ENCODE results near the gene IL23A. TPM values are rescaled to one million over a fixed set of nuclear protein-coding genes. Genes with fewer than 3 reads are reported as not detected.
"Not testable (repeated sequence)": the region's sequence is repeated elsewhere in the genome, so short reads cannot be mapped to it uniquely, and the experiment has no call there.

Gene IL23A
- total RNA-seq, 1 experiment from 2014 or later: not detected

DNA sequence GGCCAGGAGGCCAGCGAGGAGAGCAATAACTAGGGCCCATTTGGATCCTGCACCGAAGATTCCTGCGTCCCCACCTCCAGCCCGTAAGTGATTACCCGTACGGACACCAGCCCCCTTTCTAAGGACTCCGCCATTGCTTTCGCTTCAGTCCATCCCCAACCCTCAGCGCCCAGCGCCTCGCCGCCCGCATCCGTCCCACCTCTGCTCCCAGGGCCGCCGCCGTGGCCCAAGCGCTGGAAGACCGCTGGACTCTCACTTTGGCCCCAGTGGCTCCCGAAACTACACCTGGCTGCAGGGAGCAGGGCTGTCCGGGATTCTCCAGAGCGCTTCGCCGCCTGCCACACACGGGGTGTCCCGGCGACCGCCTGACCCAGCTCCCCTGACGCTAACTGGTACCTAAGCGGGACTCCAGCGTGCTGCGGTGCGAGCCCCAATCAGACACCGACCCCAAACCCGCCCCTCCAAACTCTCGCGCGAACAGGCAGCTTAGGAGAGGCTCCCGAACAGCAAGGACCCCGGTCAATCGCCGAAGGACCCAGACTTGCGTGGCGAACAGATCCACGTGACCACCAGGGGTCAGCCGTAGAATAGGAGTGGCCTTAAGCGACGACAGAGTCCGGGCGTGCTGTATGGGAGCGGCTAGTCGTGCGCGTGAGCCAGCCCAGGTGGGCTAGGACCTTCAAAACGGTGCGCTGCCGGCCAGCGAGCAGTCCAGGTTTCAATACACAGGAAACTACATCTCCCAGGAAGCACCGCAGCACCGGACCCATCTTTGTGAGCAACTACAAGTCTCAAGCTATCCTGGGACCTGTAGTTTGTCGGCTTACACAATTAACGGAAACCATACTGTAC is 22.8 kb upstream of the IL23A start, which contains the start of gene CNPY2:
TSS of gene CNPY2 (minus strand) at position 367 of the 852 bp plus-strand sequence. CDS start 771 bp downstream, outside the sequence.
- H3K36me3 ChIP-seq: peaks cover 30% of the 10 kb centered on the region
- H3K4me3 ChIP-seq: peak within 1 kb of the TSS; percentile 87
- DNase-seq: peak; percentile 98
- H3K9me3 ChIP-seq: no peaks in the 10 kb centered on the region
- no peaks in the 10 kb centered on the region for H3K27me3 ChIP-seq

GRCh38 chr12:56317675-56318074 is 21.0 kb upstream of the IL23A start:
- Histone ChIP-seq H3K27me3 (no peaks in the 10 kb centered on the region), H3K4me3 (no peak overlapping the region), H3K36me3 (peaks cover 24% of the 10 kb centered on the region), H3K9me3 (no peaks in the 10 kb centered on the region)
- DNase-seq: no peak

- Histone ChIP-seq H3K4me3 (no peak overlapping the region), H3K9me3 (no peaks in the 10 kb centered on the region), H3K27me3 (no peaks in the 10 kb centered on the region), H3K36me3 (peaks cover 10% of the 10 kb centered on the region)
- DNase-seq: no peak
Measured at GRCh38 chr12:56321027-56321426, 17.7 kb upstream of the IL23A start.

- not testable (repeated sequence) for H3K4me3 ChIP-seq, DNase-seq, H3K27me3 ChIP-seq, H3K9me3 ChIP-seq
- H3K36me3 ChIP-seq: peaks cover 16% of the 10 kb centered on the region
Measured at GRCh38 chr12:56321610-56322009, 17.1 kb upstream of the IL23A start.

GRCh38 chr12:56324206-56324605 is 14.5 kb upstream of the IL23A start:
- H3K36me3 ChIP-seq: peaks cover 16% of the 10 kb centered on the region
- no peaks in the 10 kb centered on the region for H3K27me3 ChIP-seq
- DNase-seq: no peak
- H3K9me3 ChIP-seq: no peaks in the 10 kb centered on the region
- no peak overlapping the region for H3K4me3 ChIP-seq

DNA sequence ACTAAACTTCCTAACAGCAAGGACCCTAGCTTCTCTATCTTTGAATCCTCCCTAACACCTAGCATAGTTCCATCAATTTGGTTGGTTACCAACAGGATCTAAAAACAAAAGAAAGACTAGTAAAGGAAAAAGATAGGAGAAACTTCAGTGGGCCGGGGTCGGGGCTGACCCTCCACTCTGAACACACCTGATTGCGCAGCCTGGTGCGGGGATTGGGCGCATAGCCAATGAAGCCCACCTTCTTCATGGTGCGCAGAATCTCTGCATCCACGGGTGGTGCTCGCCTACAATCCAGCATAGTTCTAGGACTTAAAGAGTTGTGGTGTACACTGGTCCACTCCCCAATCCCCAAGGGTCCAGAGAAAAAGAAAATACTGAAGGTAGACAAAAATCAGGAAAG is 12.6 kb upstream of the IL23A start:
- no peak for DNase-seq
- Histone ChIP-seq H3K36me3 (peaks cover 13% of the 10 kb centered on the region), H3K27me3 (no peaks in the 10 kb centered on the region), H3K4me3 (no peak overlapping the region), H3K9me3 (no peaks in the 10 kb centered on the region)

GRCh38 chr12:56326533-56326932 is 12.2 kb upstream of the IL23A start:
- peak; percentile 8 for DNase-seq
- Histone ChIP-seq H3K36me3 (peaks cover 13% of the 10 kb centered on the region), H3K9me3 (no peaks in the 10 kb centered on the region)

DNA sequence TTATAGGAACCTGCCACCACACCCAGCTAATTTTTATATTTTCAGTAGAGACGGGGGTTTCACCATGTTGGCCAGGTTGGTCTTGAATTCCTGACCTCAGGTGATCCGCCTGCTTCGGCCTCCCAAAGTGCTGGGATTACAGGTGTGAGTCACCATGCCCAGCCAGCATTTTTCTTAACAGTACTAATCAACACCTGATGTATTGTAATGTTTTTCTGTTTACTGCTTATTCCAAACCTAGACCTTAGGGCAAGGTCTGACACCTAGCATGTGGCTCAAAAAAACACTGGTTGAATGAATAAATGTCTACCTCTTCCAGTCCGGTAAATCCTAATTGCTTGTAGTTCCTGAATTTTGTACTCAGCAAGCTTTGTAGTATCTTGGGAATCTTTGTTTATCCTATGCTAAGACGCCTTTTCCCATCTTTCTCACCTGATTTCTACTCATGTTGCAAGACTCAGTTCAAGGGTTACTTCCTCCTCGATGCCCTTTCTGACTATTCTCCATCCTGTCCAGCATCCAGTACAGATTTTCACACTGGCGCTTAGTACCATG is 7.7 kb upstream of the IL23A start:
- Histone ChIP-seq H3K4me3 (no peak overlapping the region), H3K36me3 (peaks cover 8% of the 10 kb centered on the region), H3K9me3 (no peaks in the 10 kb centered on the region), H3K27me3 (no peaks in the 10 kb centered on the region)
- DNase-seq: no peak

More at GRCh38 chr12:56326533-56326932, 12.2 kb upstream of the IL23A start:
- no peak overlapping the region for H3K4me3 ChIP-seq
- no peaks in the 10 kb centered on the region for H3K27me3 ChIP-seq

GRCh38 chr12:56332512-56333196 is 6.0 kb upstream of the IL23A start:
- no peaks in the 10 kb centered on the region for H3K9me3 ChIP-seq
- H3K27me3 ChIP-seq: no peaks in the 10 kb centered on the region
- H3K4me3 ChIP-seq: peak overlapping the region; percentile 62
- H3K36me3 ChIP-seq: peaks cover 2% of the 10 kb centered on the region; the same call in 1 of the 2 replicates
- no peak for DNase-seq

DNA sequence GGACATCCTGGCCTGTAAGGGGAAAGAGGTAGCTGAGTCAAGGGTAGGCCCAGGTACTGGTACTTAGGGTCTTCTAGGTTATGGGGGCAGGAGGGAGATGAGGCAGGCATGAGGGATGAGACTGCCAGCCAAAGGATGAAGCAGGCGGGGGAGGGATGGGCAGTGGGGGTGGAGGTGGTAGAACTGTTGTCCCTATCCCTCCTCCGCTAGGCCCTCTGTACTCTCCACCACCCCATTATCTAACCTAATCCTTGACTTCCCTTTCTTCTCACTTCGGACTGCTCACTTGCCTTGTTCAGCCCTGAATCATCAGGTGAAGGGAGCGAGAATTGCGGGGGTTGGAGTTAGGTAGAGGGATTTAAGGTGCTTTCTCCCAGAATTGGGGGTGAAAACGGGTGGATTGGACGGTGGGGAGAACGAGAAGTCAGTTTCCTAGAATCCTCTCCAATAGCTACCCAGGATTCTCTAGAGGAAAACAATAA is 5.4 kb upstream of the IL23A start:
- no peak for DNase-seq
- H3K36me3 ChIP-seq: peaks cover 2% of the 10 kb centered on the region; the same call in 1 of the 2 replicates
- H3K9me3 ChIP-seq: no peaks in the 10 kb centered on the region
- no peaks in the 10 kb centered on the region for H3K27me3 ChIP-seq
- peak overlapping the region; percentile 62 for H3K4me3 ChIP-seq

DNA sequence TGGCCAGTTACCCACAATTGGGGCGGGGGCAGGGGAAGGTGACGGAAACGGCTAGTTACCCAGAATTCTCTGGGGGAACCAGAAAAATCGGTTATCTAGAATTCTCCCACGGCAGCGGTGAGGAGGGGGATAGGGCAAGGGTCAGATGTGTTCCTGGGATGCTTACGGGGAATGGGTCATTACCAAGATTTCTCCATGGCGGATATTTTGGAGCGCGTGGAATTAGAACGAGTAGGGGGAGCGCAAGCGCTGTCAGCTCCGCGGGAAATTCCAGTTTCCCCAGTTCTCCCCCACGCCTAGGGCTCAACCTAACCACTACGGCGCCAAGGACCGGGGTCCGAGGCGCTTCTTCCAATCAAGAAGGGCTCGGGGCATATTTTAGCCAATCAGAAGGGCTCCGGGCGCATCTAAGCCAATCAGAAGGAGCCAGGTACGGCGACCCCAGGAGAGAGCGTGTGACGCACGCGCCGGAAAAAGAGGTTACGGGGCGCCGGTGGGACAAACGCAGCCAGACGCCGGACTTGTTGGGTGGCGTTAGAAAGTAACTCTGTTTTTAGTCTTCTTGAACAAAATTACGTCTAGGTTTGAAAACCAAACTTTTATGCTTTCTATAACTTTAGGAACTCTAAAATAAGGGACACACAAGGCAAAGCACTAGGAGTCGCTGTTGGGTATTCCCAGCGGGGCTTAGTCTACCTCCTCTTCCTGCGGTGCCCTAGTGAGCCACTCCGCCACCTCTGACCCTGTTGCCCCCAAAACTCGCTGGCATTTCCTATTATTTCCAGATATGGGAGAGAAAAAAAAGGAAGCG is 4.8 kb upstream of the IL23A start, which contains the start of gene PAN2:
TSS of gene PAN2 (minus strand) at position 322 of the 811 bp plus-strand sequence. CDS start 906 bp downstream, outside the sequence.
- peak; percentile 97 for DNase-seq
- Histone ChIP-seq H3K9me3 (no peaks in the 10 kb centered on the region), H3K36me3 (0 out of 2 replicates have a peak, but pooled peaks cover 2% of the 10 kb centered on the region), H3K27me3 (no peaks in the 10 kb centered on the region), H3K4me3 (peak within 1 kb of the TSS; percentile 62)

DNA sequence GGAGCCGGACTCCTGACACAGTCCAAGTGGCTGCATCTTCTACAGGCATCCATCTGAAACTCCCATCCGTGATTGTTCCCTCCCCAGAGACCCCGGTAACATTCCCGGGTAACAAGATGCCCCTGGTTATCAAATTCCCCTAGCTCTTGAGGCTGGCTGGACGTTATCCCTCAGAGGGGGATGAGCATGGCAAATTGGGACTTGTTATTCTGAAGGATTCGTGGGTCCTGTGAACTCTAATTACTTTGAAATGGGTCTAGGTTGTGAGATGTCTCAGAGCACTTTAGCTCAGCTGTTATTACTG is 4.2 kb upstream of the IL23A start:
- Histone ChIP-seq H3K4me3 (peak overlapping the region; percentile 62), H3K27me3 (no peaks in the 10 kb centered on the region), H3K36me3 (0 out of 2 replicates have a peak, but pooled peaks cover 2% of the 10 kb centered on the region), H3K9me3 (no peaks in the 10 kb centered on the region)
- DNase-seq: no peak

- H3K36me3 ChIP-seq, H3K9me3 ChIP-seq, H3K27me3 ChIP-seq, DNase-seq, H3K4me3 ChIP-seq: not testable (repeated sequence)
Measured at GRCh38 chr12:56335527-56335926, 3.2 kb upstream of the IL23A start.

GRCh38 chr12:56336361-56337167 is 2.1 kb upstream of the IL23A start:
- no peak for DNase-seq
- no peaks in the 10 kb centered on the region for H3K9me3 ChIP-seq
- no peaks in the 10 kb centered on the region for H3K27me3 ChIP-seq
- H3K4me3 ChIP-seq: no peak overlapping the region
- H3K36me3 ChIP-seq: 0 out of 2 replicates have a peak, but pooled peaks cover 2% of the 10 kb centered on the region

GRCh38 chr12:56337753-56338251 is 882 bp upstream of the IL23A start:
- no peak overlapping the region for H3K4me3 ChIP-seq
- no peaks in the 10 kb centered on the region for H3K27me3 ChIP-seq
- no peak for DNase-seq
- 0 out of 2 replicates have a peak, but pooled peaks cover 2% of the 10 kb centered on the region for H3K36me3 ChIP-seq
- H3K9me3 ChIP-seq: no peaks in the 10 kb centered on the region

GRCh38 chr12:56339158-56339422 is 406 bp downstream of the IL23A start:
- H3K4me3 ChIP-seq: no peak overlapping the region
- no peaks in the 10 kb centered on the region for H3K27me3 ChIP-seq
- no peaks in the 10 kb centered on the region for H3K9me3 ChIP-seq
- DNase-seq: no peak
- H3K36me3 ChIP-seq: peaks cover 7% of the 10 kb centered on the region

Measured in MG63 (cell line).